Heart right ventricle (tissue), 16 donors: Measurements from ENCODE around the gene LDLRAD2. TPM values are rescaled to one million over a fixed set of nuclear protein-coding genes. Genes with fewer than 3 reads are reported as not detected.
"Not testable (repeated sequence)": the region's sequence is repeated elsewhere in the genome, so short reads cannot be mapped to it uniquely, and the experiment has no call there.

ENCODE experiments used
- ATAC-seq, 8 donors: fragments of 200-7000 bp; cut with Tn5 transposase; one replicate each; pipeline ENCODE4 v1.9.1; 2020; ENCODE audit warnings: mild to moderate bottlenecking in 8 of 8, moderate library complexity in 8 of 8, moderate number of reproducible peaks in 1 of 8
- DNase-seq, 2 donors: peaks; one replicate each; pipeline ENCODE4 v3.0.0-alpha.2; 2020
- H3K27ac ChIP-seq, 10 donors: fragments of 200-600 bp; sonication (generic) in 2 of 10; one replicate each; pipeline versions ENCODE4 v1.5.0 to v1.8.0; 2020 to 2022; ENCODE audit warnings: mild to moderate bottlenecking in 3 of 10
- H3K27me3 ChIP-seq, 7 donors: fragments of 200-600 bp; one replicate each; pipeline ENCODE4 v1.8.0; 2021 to 2022; ENCODE audit warnings: mild to moderate bottlenecking in 2 of 7
- H3K36me3 ChIP-seq, 9 donors: fragments of 200-600 bp; sonication (generic) in 1 of 9; one replicate each; pipeline versions ENCODE4 v1.5.0 to v1.8.0; 2020 to 2022; ENCODE audit warnings: mild to moderate bottlenecking in 2 of 9
- H3K4me1 ChIP-seq, 9 donors: fragments of 200-600 bp; sonication (generic) in 1 of 9; one replicate each; pipeline versions ENCODE4 v1.5.0 to v1.8.0; 2020 to 2022; ENCODE audit warnings: mild to moderate bottlenecking in 4 of 9
- H3K4me3 ChIP-seq, 10 donors: fragments of 200-600 bp; sonication (generic) in 2 of 10; one replicate each; pipeline versions ENCODE4 v1.5.0 to v1.8.0; 2020 to 2022; ENCODE audit warnings: mild to moderate bottlenecking in 7 of 10, moderate library complexity in 2 of 10
- H3K9me3 ChIP-seq, 11 donors: fragments of 200-600 bp in 10 of 11; sonication (generic) in 2 of 11; one replicate each; pipeline versions ENCODE4 v1.5.0 to v1.8.0; 2013 to 2022; ENCODE audit warnings: mild to moderate bottlenecking in 2 of 11, control low read depth in 1 of 11, moderate library complexity in 1 of 11
- WGBS, 2 donors: extraction: QIAGEN DNeasy Blood & Tissue Kit; methylation state at CpG; one replicate each; pipeline ENCODE4 v1.1.7; 2013; ENCODE audit warnings: inconsistent platforms in 1 of 2; 5-methylcytosine and 5-hydroxymethylcytosine counted together
- intact Hi-C, 10 donors: fragments of 100-400 bp; cut with DNase I; formaldehyde crosslinking; loops; one replicate each; pipeline versions ENCODE4 v1.11.1 to v1.14.2; 2022
- polyA plus RNA-seq, 2 donors: library from polyadenylated mRNA; stranded (reverse); fragments of 200-250 nt; gene quantifications; one replicate each; pipeline ENCODE4 v1.2.3, GENCODE V29; 2013
- total RNA-seq, 10 donors: library from RNA; stranded (reverse); fragmentation: NEBNext Ultra II Directional in 3 of 10; extraction: Animal tissue kit (Norgen Biotek cat#: 25700) in 3 of 10; gene quantifications; one replicate each; pipeline versions ENCODE4 v1.2.1 to v1.2.4, GENCODE V29; 2021 to 2023
- TF ChIP-seq, protein P1 (sequence below), 9 donors: fragments of 200-600 bp; sonication (generic) in 2 of 9; IDR thresholded peaks; one replicate each; pipeline versions ENCODE4 v1.5.0 to v1.8.0; 2021 to 2022; ENCODE audit warnings: antibody characterized with exemption in 9 of 9, mild to moderate bottlenecking in 5 of 9, moderate library complexity in 1 of 9
- donor health status: Arrhythmogenic right ventricular cardiomyopathy.
- donor health status: ischemic (EF 13 %, LVEDD 7.1; RV severe dilation, severe dysfunction).
- donor health status: healthy with polysubstance abuse.
- donor health status: DM: no; HTN: yes; CAD: no.
- donor health status: DM: no; HTN: no; CAD: no.
- donor health status: ischemic (EF 25% LVEDD 6.9; RV normal size, moderate dysfunction).
- donor health status: ischemic (EF 25% LVEDD 5.7; RV mildly dilated, moderate dysfunction).
- donor health status: healthy.
- donor health status: DM: yes; HTN: yes; CAD: no.
- donor health status: Ischemic cardiomyopathy.
- donor health status: ischemic (EF 35%, LVEDD 5.7; RV mildly dilated, moderate dysfunction).
- donor health status: nonischemic (EF 11% LVEDD 7.7; RV severe dilation, severe dysfunction).
- donor health status: DM: yes; HTN: yes; CAD: no.
- donor health status: PGD.
- donor health status: ischemic (EF 29% LVEDD 5.4; RV normal size, mild dysfunction).
- donor health status: nonischemic (EF 23%, LVEDD 6.1; RV moderate dilation, normal function).

The LDLRAD2 gene
- total and polyA plus RNA-seq, 12 donors: 0.05 to 5.8 (median 1.7) TPM; not detected in 8

- DNase-seq (peak; percentile 98 to 99), ATAC-seq (peak; percentile 97 to 99 (median 97))
- no peaks in the 10 kb centered on the region for H3K36me3 ChIP-seq
- H3K4me1 ChIP-seq: peaks cover 4 to 35% (median 22%) of the 10 kb centered on the region in 9 donors
- TF ChIP-seq, protein P1, sequence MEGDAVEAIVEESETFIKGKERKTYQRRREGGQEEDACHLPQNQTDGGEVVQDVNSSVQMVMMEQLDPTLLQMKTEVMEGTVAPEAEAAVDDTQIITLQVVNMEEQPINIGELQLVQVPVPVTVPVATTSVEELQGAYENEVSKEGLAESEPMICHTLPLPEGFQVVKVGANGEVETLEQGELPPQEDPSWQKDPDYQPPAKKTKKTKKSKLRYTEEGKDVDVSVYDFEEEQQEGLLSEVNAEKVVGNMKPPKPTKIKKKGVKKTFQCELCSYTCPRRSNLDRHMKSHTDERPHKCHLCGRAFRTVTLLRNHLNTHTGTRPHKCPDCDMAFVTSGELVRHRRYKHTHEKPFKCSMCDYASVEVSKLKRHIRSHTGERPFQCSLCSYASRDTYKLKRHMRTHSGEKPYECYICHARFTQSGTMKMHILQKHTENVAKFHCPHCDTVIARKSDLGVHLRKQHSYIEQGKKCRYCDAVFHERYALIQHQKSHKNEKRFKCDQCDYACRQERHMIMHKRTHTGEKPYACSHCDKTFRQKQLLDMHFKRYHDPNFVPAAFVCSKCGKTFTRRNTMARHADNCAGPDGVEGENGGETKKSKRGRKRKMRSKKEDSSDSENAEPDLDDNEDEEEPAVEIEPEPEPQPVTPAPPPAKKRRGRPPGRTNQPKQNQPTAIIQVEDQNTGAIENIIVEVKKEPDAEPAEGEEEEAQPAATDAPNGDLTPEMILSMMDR (IDR thresholded peaks at IDR 0.05): no peak
- peaks cover 0 to 3% (median 0%) of the 10 kb centered on the region in 11 donors for H3K9me3 ChIP-seq
- peak within 1 kb of the TSS; percentile 80 to 98 (median 94) for H3K4me3 ChIP-seq
- 0% methylated on average over 77 to 82 of the region's 82 CpGs for WGBS, 2 donors
- intact Hi-C loops: loop anchor here in 2 of 10 donors (10.0 kb wide), 1 partner anchor 182 kb away; no protein-coding TSS in a partner anchor
- no peaks in the 10 kb centered on the region for H3K27me3 ChIP-seq
- H3K27ac ChIP-seq: peak within 1 kb of the TSS; percentile 92 to 100 (median 99)
Measured at GRCh38 chr1:21782868-21783678, 29.0 kb upstream of the LDLRAD2 start, which contains the start of gene USP48. Gene USP48, minus strand, starts transcription at chr1:21783149. Its CDS starts 192 bp downstream, at chr1:21782957.

GRCh38 chr1:21783679-21784603, 28.1 kb upstream of the LDLRAD2 start:
- peaks cover 4 to 35% (median 22%) of the 10 kb centered on the region in 9 donors for H3K4me1 ChIP-seq
- no peaks in the 10 kb centered on the region for H3K9me3 ChIP-seq
- no peaks in the 10 kb centered on the region for H3K27me3 ChIP-seq
- H3K27ac ChIP-seq: peak overlapping the region; percentile 92 to 100 (median 99)
- peak in 1 of 2 donors; percentile 18 for DNase-seq
- intact Hi-C loops: loop anchor here in 2 of 10 donors (10.0 kb wide), 1 partner anchor 181 kb away; no protein-coding TSS in a partner anchor
- peak overlapping the region; percentile 80 to 98 (median 94) for H3K4me3 ChIP-seq
- 51 to 54% methylated on average over 32 of the region's 32 CpGs for WGBS, 2 donors
- H3K36me3 ChIP-seq: no peaks in the 10 kb centered on the region
- TF ChIP-seq, protein P1 (IDR thresholded peaks at IDR 0.05): no peak
- no peak for ATAC-seq

- H3K27ac ChIP-seq, H3K9me3 ChIP-seq, DNase-seq, H3K27me3 ChIP-seq, H3K36me3 ChIP-seq, ATAC-seq, H3K4me3 ChIP-seq: not testable (repeated sequence)
- intact Hi-C loops: loop anchor here in 2 of 10 donors (10.0 kb wide), 1 partner anchor 179 kb away; no protein-coding TSS in a partner anchor
- WGBS, 2 donors: 89% methylated on average over 9 of the region's 9 CpGs
- H3K4me1 ChIP-seq: peaks cover 4 to 21% (median 11%) of the 10 kb centered on the region in 9 donors
Measured at GRCh38 chr1:21785764-21786163, 26.3 kb upstream of the LDLRAD2 start.

- no peak overlapping the region for H3K4me3 ChIP-seq
- peaks cover 0 to 17% (median 2%) of the 10 kb centered on the region in 9 donors for H3K4me1 ChIP-seq
- no peak for ATAC-seq
- TF ChIP-seq, protein P1 (IDR thresholded peaks at IDR 0.05): no peak
- H3K27ac ChIP-seq: no peak overlapping the region
- 79 to 85% methylated on average over 2 of the region's 2 CpGs for WGBS, 2 donors
- no peaks in the 10 kb centered on the region for H3K36me3 ChIP-seq
- intact Hi-C loops: loop anchor here in 2 of 10 donors (10.0 kb wide), 1 partner anchor 178 kb away; no protein-coding TSS in a partner anchor
- H3K27me3 ChIP-seq: no peaks in the 10 kb centered on the region
- no peak for DNase-seq
- H3K9me3 ChIP-seq: no peaks in the 10 kb centered on the region
Measured at GRCh38 chr1:21786640-21787039, 25.4 kb upstream of the LDLRAD2 start.
